T-helper 1 cell (primary cell): ENCODE data around the gene DHX15.

ENCODE experiments used
- DNase-seq, 5 donors: peaks; one replicate each; pipeline ENCODE4 v3.0.0-alpha.2; 2012 to 2020
- total RNA-seq, 4 donors: gene quantifications; one replicate each; lab custom pipeline; 2026; lab: John Stamatoyannopoulos, UW

DHX15 gene
- 247 to 283 (median 267) reads per million in 4 donors for total RNA-seq

DNA sequence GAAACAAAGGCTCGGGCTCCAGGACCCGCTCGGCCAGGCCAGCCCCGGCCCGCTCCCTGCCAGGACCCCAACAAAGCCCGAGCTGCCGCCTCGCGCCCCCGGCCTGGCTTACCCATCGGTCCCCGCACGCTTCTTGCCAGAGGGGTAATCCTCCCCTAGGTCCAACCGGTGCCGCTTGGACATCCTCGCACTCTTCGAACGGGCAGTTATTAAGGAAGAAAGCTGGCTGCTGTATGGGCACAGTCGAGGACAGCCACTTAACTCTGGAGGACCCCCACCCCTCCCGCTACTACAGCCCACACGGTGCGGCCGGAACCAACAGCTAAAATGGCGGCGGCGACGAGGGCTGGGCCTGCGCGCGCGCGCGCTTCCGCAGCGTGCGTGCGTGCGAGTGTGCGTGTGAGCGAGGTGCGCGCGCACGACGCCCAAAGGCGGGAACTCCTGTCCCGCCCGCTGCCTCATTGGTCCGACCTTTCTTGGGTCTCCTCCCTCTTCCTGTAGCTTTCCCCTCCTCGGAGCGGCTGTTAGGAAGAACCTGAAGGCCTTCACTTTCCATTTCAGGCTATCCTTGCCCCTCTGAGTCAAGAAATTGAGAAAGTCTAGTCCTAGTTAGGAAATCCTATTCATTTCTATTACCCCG, at the start of gene DHX15:
DHX15 (minus strand) TSS at position 344 of the 640 bp plus-strand sequence; CDS start at position 183, 161 bp downstream.
- DNase-seq: peak; percentile 88 to 95 (median 93)

DNA sequence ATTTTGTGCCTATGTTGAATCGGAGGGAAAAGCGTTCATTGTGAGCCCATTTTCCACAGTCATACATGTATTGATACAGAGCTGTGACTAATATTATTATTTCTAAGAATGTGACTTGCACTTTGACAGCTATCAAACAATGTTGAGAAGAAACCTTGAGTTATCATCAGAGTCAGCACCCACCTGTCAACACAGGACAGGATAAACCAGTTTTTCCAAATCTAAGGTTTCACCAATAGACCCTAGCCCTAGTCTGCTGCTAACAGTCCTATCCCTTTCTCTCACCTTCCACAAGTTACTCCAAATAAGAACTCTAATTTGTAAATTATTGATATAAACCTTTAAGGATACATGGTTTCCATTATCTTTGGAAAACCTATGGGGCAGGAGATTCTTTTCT, 47.7 kb upstream of the DHX15 start:
- no peak for DNase-seq

DNA sequence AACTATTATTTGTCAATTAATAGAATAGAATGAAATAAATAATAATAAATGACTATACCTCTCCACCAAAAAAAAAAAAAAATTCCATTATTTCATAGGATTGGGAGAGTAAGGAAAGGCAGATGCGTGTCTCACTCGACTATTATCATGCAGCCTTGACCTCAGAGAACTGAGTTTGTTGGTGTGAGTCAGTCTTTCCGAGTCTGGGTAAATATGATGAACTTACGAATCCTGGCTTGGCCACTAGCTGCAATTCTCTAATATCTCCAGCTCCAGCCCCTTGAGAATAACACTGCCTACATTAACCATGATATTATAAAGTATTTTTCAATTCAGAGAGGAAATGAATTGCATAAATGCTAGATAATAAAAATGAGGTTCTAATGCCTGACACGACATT, 46.6 kb upstream of the DHX15 start:
- DNase-seq: no peak

DNA sequence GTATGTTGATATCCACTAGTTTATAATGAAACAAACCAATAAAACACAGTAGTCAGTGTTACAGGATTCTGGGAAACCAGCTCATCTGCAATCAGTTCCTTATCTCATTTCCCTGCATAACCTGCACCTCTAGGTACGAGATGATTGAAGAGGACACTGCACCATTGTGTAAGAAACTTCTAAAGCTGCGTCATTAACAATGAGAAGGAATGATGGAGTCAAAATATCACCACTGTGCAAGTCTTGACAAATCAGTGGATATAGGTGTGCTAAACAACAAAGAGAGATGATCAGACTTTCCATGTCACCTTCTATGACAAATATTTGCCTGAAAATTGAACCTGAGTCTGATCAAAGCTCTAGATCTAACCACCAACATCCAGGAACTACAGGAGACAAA, 40.7 kb upstream of the DHX15 start:
- DNase-seq: no peak

DNA sequence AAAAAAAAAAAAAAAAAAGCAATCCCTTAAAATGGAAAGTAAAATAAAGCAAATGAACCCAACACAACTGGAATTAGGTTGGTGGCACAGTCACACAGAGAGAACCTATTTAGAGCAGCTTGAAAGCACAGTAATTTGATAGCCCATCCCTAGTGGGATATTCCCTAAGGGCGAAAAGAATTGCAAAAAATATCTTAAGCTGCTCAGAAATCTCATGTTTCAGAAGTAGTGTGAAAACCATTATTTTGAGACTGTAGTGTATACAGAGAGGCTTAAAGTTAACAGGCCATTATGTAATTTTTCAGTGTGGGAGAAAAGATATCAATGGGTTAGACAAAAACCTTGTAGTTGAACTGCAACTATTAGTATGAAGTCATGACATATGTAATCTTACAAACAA, 40.0 kb upstream of the DHX15 start:
- DNase-seq: no peak

DNA sequence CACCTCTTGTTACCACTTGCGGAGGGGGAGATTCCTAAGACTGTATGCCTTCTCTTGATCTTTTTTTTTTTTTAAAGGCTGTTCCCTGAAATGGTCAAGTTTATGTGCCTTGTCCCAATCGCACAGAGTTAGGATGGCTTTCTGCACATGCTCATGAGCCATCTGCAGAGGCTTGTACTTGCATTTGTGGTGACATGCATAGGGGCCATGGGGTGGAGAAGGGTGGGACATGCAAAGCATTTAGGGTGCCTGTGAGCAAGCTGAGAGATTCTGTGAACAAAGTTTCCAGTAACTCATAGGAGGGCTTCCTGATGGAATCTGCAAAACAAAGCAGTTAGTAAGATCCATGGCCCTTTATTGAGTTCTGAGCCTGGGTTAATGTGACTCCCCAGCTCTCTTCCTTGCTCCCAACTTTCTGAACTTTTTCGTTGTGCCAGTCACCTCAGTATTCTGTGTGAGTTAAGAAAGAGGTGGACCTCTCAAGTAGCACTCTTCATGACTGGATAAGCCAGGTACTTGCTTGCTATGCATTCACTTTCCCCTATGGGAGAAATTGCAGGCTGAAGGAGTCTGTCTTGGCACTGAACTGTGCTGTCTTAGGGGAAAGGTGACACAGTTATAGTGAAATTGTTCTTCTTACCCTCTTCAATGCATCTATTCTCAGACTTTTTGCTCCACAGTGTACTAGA, 37.9 kb upstream of the DHX15 start:
- DNase-seq: no peak

DNA sequence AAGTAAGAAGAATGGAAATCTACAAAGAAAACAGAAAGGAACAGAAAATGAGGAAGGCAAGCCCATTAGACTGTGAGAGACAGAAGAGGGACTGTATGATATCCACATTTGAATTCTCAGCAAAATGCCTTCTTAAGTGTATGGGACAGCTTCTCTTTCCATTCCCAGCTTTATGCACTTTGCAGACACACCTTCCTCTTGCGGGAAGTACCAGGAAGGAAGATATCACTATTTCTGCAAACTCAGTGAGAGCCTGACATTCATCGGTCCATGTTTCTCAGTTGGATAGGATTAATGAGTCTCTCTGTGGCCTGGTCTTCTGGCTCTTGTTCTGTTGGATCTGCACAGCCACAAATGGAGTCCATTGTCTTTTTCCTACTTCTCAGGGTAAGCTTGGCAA, 31.6 kb upstream of the DHX15 start:
- no peak for DNase-seq

DNA sequence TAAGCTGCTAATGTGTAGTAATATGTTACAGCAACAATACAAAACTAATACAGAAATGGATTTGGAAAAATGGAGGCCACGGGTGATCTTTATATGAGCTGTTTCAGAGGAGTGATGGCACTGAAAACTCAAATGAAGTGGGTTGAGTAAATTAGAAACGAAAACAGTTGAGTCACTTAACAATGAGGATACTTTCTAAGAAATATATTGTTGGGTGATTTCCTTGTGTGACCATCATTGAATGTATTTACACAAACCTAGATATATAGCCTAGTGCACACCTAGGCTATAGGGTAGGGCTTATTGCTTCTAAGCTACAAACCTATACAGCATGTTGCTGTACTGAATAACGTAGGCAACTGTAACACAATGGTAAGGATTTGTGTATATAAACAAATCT, 30.5 kb upstream of the DHX15 start:
- DNase-seq: peak in 1 of 5 donors; percentile 38

DNA sequence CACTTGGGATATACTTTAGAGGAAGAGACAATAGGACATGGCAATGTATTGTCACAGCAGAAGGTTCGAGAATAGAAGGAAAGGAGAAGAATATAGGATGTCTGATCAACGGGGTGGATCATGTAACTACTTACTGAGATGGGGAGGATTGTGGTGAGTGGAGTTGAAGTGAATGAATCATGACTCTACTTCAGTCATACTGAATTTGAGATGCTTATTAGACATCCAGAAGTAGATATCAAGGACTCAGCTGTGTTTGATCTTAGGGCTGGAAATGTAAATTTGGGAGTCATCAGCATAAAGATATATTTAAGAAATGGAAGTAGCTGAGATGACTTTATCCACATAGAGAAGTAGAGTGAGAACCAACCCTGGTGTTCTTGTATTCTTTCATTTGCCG, 29.1 kb upstream of the DHX15 start:
- no peak for DNase-seq

DNA sequence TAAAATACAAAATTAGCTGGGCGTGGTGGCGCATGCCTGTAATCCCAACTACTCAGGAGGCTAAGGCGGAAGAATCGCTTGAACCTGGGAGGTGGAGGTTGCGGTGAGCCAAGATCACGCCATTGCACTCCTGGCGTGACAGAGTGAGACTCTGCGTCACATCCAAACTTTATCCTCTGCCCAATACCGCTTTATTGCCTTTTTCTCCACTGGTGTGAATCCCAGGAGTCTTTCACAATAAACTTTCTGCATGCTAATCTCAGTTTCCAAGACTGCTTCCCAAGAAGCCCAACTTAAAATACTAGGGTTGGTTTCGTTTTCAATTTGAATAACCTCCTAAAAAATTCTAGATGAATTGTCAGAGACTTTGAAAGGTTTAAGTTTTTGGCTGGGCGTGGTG, 27.2 kb upstream of the DHX15 start:
- DNase-seq: no peak

DNA sequence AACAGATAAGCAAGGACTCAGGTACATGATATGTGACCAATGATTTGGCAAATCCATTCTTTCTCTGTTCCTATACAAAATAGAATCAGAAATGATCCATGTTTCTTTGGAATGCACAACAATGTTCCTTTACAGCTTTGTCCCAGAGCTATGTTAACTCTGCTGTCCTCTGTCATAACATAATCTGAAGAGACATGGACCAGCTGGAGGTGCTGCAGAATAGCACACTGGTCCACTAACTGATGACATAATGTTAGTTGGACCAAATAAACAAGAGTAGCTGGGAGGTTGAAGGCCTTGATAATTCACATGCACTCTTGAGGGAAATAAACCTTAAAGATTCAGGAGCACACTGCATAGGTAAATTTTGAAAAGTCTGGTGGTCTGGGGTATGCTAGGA, 23.0 kb upstream of the DHX15 start:
- no peak for DNase-seq

DNA sequence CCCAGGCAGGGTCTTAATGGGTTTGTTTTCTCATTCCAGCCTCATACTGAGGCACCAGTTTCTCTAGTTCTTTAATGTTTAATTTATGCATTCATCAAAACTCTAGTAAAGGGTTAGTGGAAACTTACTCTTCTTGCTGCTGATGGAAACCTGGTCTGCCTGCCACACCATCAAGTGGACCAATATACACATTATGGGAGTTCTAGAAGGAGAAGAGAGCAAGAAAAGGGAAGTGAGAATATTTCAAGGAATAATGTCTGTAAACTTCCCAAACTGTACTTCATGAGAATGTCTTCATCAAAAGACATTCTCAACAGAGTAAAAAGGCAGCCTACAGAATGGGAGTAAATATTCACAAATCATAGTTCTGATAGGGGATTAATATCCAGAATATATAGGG, 20.9 kb upstream of the DHX15 start:
- DNase-seq: no peak

DNA sequence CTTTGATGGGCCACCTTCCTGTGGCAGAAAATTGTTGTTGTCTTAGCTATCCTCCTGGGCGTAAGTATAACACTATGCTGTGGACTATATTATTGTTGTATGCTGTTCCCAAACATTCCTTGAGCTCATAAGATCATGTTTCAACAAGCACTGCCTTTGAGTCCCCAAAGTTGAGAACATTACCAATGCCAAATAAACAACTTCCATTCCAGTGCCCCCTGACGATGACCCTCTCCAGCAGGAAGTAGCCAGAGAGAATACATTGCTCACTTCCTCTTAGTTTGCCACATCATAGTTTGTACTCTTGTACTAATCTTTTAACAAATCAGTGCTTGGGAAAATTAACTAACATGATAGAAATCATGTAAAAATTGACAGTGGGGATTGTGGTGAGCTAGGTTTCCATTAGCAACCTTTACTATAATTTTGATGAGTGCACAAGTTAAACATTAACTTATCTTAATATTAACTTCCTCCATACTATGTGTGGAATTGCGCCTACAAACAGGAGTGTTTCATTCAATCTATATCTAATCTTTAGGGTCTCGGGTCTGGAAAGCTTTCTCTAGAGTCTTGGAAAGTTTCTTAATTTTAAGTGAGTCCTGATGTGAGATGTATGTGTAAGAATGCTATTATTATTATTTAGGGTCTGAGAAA, 20.3 kb upstream of the DHX15 start:
- no peak for DNase-seq

DNA sequence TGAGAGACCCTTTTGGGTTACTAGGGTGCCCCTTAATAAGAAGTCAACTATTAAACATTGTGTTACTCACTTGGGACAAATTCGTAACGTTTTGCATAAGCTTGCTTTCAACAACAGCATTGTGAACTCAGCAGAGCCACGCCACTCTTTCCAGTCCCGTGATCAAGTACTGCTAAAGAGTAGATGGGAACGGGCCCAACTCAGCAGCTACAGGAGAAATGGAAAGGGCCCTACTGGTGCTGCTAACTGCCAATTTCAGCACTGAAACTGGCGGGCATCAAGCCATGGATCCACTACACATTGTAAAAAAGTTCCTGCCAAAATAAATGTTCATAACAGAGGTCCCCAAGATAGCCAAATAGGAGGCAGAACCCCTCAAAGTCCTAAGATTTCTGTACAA, 19.0 kb upstream of the DHX15 start:
- no peak for DNase-seq

DNA sequence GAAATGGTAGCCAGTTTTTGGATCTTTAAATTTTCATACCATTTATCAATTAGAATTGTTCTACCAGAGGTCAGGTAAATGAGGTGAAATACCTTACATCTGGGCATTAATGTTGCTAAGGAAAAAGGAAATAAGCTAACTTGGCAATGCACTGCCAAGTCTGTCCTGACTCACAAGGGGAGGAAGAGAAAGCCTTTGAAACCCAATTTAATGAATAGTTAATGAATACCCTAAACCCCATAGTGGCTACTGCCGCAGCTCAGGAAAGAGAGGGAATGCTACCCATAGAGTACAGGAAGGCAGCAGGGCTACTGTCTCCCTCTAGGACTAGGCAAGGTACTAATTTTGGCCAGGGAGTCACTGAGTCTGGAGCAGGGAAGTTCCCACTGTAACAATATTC, 16.8 kb upstream of the DHX15 start:
- no peak for DNase-seq

DNA sequence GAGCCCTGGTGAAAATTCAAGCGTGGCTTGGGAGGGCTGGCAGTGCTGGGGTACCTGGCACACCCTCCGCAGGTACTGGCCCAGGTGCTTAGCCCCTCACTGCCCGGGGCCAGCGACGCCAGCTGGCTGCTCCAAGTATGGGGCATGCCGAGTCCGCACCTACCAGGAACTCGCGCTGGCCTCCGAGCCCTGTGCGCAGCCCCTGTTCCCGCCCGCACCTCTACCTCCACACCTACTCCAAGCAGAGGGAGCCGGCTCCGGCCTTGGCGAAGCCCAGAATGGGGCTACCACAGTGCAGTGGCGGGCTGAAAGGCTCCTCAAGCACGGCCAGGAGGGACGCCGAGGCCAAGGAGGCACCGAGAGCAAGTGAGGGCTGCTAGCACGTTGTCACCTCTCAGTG, 14.9 kb upstream of the DHX15 start:
- DNase-seq: no peak

DNA sequence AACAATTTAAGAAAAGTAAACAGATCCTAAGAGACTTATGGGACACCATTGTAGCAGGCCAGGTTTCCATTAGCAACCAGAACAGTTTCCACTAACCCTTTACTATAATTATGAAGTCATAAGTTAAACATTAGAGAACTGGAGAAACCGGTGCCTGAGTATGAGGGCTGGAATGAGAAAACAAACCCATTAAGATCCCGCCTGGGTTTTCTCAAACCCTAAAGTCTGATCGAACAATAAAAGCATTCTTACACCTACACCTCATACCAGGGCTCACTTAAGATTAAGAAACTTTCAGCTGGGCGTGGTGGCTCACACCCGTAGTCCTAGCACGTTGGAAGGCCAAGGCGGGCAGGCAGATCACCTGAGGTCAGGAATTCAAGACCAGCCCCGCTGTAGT, 13.7 kb upstream of the DHX15 start:
- DNase-seq: no peak

DNA sequence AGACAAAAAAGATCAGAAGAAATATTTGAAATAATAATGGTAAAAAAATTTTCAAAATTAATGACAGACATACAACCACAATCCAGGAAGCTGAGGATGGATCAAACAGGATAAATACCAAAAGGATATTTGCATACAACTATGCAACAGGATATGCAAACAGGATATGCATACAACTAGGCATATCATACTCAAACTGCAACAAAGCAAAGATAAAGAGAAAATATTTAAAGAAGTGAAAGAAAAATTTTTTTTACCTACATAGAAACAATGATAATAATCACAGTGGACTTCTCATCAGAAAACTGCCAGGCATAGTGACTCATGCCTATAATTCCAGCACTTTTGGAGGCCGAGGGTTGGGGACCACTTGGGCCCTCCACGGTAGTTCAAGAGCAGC, 11.3 kb upstream of the DHX15 start:
- DNase-seq: no peak

DNA sequence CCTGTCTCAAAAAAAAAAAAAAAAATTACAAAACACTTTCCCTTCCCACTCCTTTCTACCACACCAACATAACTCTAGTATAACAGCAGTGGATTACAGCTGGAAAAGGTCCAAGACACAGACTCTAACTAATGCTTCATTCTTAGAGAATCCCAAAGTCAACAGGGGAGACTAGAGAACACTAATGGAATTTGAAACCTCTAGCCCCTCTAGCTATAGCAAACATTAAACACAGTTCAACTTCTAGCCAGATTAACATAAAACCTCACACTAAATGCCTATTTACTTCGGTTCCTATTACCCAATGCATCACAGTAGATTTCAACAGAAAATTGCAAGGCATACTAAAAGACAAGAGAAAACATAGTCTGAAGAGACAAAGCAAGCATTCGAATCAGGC, 10.5 kb upstream of the DHX15 start:
- DNase-seq: no peak

DNA sequence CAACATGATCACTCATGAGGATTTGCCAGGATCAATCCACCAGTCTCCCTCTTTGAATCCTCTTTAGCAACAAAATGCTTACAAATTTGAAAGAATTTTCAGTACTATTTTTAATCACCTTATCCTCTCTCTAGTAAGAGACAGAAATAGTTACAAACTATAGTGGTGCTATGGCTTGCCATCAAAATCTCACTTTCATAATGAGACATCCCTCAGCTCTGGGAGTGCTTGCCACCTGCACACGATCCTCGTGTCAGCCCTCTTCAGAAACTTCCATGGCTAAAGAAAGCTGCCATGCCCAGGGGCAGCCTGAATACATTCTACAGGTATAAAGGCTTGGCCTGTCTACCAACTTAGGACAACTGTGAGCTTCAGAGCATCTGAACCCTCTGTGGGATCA, 5.1 kb upstream of the DHX15 start:
- peak in 1 of 5 donors; percentile 49 for DNase-seq

DNA sequence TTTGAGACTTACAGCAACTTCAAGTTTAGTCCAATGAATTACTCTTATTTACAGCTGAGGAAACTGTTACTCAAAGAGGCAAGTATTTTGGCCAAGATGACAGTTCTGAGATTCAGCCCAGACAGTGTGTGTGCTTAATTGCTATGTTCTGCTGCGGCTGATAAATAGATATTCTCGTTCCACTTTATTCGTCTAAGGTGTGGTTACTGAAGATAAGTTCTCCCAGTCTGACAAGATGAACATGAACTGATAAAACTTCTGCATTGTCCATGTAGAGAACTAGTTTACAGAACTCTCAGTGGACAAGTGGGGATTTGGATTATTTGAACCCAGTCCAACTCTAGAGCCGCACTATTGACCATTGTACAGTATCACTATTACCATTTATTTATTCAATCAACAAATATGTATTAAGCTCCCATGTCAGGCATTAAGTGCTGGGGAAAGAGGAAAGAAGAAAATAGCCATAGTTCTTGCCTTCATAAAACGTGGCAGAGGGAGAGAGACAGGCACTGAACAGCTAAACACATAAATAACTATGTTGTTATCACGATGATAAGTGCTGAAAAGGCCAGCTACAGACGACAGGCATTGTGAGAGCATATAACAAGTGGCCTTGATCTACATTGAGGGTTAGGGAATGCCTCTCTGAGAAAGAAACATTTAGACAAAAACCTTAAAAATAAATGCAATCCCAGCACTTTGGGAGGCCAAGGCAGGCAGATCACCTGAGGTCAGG, 4.0 kb upstream of the DHX15 start:
- DNase-seq: no peak

DNA sequence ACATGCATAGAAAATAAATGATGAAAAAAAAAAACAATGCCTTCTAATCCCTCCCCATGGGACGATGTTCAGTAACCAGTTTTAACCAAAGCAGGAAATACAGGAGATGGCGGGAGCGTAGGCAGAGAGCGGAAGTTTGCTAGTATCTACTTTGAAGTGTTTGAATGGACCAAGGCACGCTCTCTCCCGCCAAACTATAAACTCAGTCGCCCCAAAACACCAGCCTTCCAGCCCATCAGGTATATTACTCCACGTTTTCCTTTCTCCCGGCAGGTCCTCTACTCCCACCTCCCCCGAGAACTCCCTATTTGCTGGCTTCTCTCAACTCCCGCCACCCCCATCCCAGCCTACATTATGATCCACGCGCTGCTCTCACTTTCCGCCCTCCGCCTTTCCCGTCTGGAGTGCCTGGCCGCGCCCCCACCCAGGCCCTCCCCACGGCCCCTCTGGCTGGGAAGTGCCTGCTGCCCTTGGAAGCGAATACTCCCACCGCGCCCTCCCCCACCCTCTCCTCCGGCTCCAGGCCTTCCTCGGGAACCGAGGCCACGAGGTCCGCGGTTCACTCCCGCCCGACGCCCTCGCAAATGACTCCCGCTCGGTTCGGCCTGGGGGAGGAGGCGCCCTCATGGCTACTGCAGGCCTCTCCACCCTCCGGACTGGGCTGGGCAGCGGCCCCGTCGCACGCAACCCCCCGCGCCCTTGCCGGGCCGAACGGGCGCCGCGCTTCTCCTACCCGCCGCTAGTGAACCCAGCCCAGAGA, 723 bp downstream of the DHX15 start:
- DNase-seq: peak; percentile 15 to 42 (median 29)
